K562 (cell line): Measurements from ENCODE around the gene SMIM36. TPM values are rescaled to one million over a fixed set of nuclear protein-coding genes. Genes with fewer than 3 reads are reported as not detected.

Experiments used
- ARID1B ChIP-seq: fragments of 450-650 bp; IDR thresholded peaks from 2 replicates; pipeline ENCODE4 v1.6.1; 2016; ENCODE audit warnings: antibody characterized with exemption, mild to moderate bottlenecking, inconsistent platforms
- CBFA2T2 ChIP-seq: fragments of 450-650 bp; conservative IDR thresholded peaks from 2 replicates; pipeline ENCODE4 v1.6.1; 2017; ENCODE audit warnings: mild to moderate bottlenecking
- CBX1 ChIP-seq: sonication (generic); IDR thresholded peaks from 2 replicates; pipeline ENCODE4 v1.6.1; 2016; ENCODE audit warnings: antibody characterized with exemption, low read depth, mild to moderate bottlenecking
- CEBPB ChIP-seq: fragments of 450-650 bp; IDR thresholded peaks from 2 replicates; pipeline ENCODE4 v1.6.1; 2016; ENCODE audit warnings: missing genetic modification characterization, missing compliant biosample characterization
- ETV6 ChIP-seq, 3 experiments: fragments of 150-350 bp in 1 of 3; sonication (generic) in 1 of 3; formaldehyde crosslinking in 1 of 3; IDR thresholded peaks; 2 replicates each; pipeline versions ENCODE4 v1.6.1 to v1.8.0; 2014 to 2022; ENCODE audit warnings: borderline replicate concordance in 2 of 3, low read depth in 2 of 3, antibody characterized with exemption in 1 of 3, low read length in 1 of 3, mild to moderate bottlenecking in 1 of 3, missing genetic modification reagents in 1 of 3
- FOXJ3 ChIP-seq: sonication (generic); formaldehyde crosslinking; IDR thresholded peaks from 2 replicates; pipeline ENCODE4 v1.4.0; 2020; ENCODE audit warnings: mild to moderate bottlenecking, missing genetic modification reagents
- HDGF ChIP-seq: fragments of 450-650 bp; IDR thresholded peaks from 2 replicates; pipeline ENCODE4 v1.6.1; 2016
- SAP30 ChIP-seq: fragments of 200-600 bp; sonication (generic); IDR thresholded peaks from 2 replicates; pipeline ENCODE4 v1.6.1; 2012; ENCODE audit warnings: borderline replicate concordance, low read depth, mild to moderate bottlenecking, moderate library complexity, low read length, control low read depth, inconsistent platforms; ENCODE audit not compliant: insufficient read depth, poor library complexity, severe bottlenecking
- SIN3B ChIP-seq: fragments of 450-650 bp; IDR thresholded peaks from 2 replicates; pipeline ENCODE4 v1.6.1; 2017; ENCODE audit warnings: low read depth, mild to moderate bottlenecking, moderate library complexity
- TEAD4 ChIP-seq, 2 experiments: sonication (generic) in 1 of 2; formaldehyde crosslinking in 1 of 2; IDR thresholded peaks; 2 replicates each; pipeline versions ENCODE4 v1.6.1 to v1.8.0; 2012 to 2022; ENCODE audit warnings: borderline replicate concordance in 1 of 2, inconsistent platforms in 1 of 2, low read length in 1 of 2, mild to moderate bottlenecking in 1 of 2, missing genetic modification reagents in 1 of 2
- ZC3H11A ChIP-seq: IDR thresholded peaks from 2 replicates; pipeline ENCODE4 v1.6.1; 2012; ENCODE audit warnings: low read depth, low read length, improper control_type of control experiment
- ZFP1 ChIP-seq: fragments of 450-650 bp; formaldehyde crosslinking; IDR thresholded peaks from 2 replicates; pipeline ENCODE4 v1.4.0; 2020; ENCODE audit warnings: mild to moderate bottlenecking, mixed read lengths
- polyA plus RNA-seq, 8 experiments: library from polyadenylated mRNA; depleted of rRNA in 4 of 8; stranded (reverse) in 5 of 8; unstranded in 3 of 8; fragments of >200 nt; fragmentation: Nextera tagmentation in 2 of 8; fragmentation: Illumina TruSeq in 1 of 8; extraction: Ambion mirVana in 2 of 8; extraction: Trizol in 1 of 8; gene quantifications; 2 replicates each; pipeline versions ENCODE4 v1.2.1 to v1.2.3, GENCODE V29; 2011 to 2014; ENCODE audit warnings: inconsistent platforms in 1 of 8, missing spikeins in 1 of 8
- total RNA-seq, 7 experiments: library from RNA; depleted of rRNA in 6 of 7; stranded (reverse); fragments of >200 nt in 6 of 7; fragmentation: Illumina TruSeq in 2 of 7; extraction: Trizol in 2 of 7; gene quantifications; 2 replicates each; pipeline versions ENCODE4 v1.2.1 to v1.2.3, GENCODE V29; 2011 to 2021; ENCODE audit warnings: low replicate concordance in 1 of 7
- TF ChIP-seq, protein P1 (sequence below): sonication (generic); formaldehyde crosslinking; IDR thresholded peaks from 2 replicates; pipeline ENCODE4 v1.8.0; 2023; ENCODE audit warnings: mild to moderate bottlenecking, missing genetic modification reagents
- TF ChIP-seq, protein P2 (sequence below): sonication (generic); formaldehyde crosslinking; IDR thresholded peaks from 2 replicates; pipeline ENCODE4 v1.8.1; 2023; ENCODE audit warnings: mild to moderate bottlenecking, missing genetic modification reagents
- TF ChIP-seq, protein P3 (sequence below): sonication (generic); formaldehyde crosslinking; IDR thresholded peaks from 2 replicates; pipeline ENCODE4 v1.8.0; 2022; ENCODE audit warnings: missing genetic modification reagents, mild to moderate bottlenecking, borderline replicate concordance

The SMIM36 gene
- total and polyA plus RNA-seq, 9 of the 15 experiments (the other 6 are each of a cell fraction or from before 2014, with no cell fraction given), result not detected

DNA sequence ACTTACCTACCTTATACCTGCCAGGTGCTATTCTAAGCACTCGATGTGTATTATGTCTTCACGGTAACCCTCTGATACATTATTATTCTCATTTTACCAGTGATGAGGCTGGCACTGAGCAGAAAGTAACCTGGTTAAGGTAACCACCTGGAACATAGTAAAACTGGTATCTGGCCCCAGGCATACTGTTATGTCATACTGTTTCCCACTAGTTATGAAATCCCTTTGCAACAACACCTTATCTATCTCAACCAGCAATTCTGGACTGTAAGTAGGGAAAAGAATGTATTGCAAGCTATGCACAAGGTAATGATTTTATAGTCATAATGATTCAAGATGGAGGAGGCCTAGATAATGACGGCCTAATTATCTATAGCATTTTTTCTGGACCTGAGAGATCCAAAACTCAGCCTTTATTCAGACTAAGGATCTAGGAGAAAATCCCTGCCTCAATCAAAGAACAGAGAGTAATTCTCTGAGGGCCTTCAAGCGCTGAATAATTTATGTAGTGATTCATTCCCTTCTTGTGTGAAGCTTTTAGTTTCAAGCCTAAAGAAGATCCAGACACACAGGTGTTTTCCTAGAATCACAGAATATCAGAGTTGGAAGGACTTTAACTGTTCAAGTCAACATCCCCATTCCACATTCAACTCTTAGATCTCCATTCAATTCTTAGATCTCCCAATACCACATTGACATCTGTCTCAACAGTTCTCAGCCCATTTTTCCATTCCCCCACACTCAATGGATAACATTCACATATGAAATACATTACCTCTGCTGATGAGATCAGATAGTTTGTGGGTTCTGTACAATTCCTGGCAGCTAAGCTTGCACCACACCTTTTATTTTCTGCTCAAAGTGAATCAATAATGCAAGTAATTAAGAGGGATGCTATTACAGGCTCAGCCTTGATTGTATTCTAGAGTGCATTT, 74.8 kb downstream of the SMIM36 start (continued):
- TF ChIP-seq, protein P1, sequence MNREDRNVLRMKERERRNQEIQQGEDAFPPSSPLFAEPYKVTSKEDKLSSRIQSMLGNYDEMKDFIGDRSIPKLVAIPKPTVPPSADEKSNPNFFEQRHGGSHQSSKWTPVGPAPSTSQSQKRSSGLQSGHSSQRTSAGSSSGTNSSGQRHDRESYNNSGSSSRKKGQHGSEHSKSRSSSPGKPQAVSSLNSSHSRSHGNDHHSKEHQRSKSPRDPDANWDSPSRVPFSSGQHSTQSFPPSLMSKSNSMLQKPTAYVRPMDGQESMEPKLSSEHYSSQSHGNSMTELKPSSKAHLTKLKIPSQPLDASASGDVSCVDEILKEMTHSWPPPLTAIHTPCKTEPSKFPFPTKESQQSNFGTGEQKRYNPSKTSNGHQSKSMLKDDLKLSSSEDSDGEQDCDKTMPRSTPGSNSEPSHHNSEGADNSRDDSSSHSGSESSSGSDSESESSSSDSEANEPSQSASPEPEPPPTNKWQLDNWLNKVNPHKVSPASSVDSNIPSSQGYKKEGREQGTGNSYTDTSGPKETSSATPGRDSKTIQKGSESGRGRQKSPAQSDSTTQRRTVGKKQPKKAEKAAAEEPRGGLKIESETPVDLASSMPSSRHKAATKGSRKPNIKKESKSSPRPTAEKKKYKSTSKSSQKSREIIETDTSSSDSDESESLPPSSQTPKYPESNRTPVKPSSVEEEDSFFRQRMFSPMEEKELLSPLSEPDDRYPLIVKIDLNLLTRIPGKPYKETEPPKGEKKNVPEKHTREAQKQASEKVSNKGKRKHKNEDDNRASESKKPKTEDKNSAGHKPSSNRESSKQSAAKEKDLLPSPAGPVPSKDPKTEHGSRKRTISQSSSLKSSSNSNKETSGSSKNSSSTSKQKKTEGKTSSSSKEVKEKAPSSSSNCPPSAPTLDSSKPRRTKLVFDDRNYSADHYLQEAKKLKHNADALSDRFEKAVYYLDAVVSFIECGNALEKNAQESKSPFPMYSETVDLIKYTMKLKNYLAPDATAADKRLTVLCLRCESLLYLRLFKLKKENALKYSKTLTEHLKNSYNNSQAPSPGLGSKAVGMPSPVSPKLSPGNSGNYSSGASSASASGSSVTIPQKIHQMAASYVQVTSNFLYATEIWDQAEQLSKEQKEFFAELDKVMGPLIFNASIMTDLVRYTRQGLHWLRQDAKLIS (CRISPR knock-in tag), result no peak
- TF ChIP-seq, protein P2, sequence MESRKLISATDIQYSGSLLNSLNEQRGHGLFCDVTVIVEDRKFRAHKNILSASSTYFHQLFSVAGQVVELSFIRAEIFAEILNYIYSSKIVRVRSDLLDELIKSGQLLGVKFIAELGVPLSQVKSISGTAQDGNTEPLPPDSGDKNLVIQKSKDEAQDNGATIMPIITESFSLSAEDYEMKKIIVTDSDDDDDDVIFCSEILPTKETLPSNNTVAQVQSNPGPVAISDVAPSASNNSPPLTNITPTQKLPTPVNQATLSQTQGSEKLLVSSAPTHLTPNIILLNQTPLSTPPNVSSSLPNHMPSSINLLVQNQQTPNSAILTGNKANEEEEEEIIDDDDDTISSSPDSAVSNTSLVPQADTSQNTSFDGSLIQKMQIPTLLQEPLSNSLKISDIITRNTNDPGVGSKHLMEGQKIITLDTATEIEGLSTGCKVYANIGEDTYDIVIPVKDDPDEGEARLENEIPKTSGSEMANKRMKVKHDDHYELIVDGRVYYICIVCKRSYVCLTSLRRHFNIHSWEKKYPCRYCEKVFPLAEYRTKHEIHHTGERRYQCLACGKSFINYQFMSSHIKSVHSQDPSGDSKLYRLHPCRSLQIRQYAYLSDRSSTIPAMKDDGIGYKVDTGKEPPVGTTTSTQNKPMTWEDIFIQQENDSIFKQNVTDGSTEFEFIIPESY (CRISPR knock-in tag), result no peak
- TF ChIP-seq ARID1B (peak; percentile 76), TEAD4 (IDR thresholded peaks at IDR 0.05; ENCODE audit: low read length) (peak; percentile 80), TEAD4 (CRISPR knock-in tag; IDR thresholded peaks at IDR 0.05; ENCODE audit: borderline replicate concordance) (no peak), FOXJ3 (CRISPR knock-in tag) (no peak), CBFA2T2 (peak; percentile 69), CBX1 (no peak), ZFP1 (CRISPR knock-in tag) (no peak), CEBPB (tag) (peak; percentile 89), SAP30 (no peak), SIN3B (no peak), ZC3H11A (no peak), HDGF (no peak), ETV6 (IDR thresholded peaks at IDR 0.05; ENCODE audit: borderline replicate concordance in 1 of 2, low read depth in 2 of 2, low read length in 1 of 2) (no peak), ETV6 (CRISPR knock-in tag; IDR thresholded peaks at IDR 0.05; ENCODE audit: borderline replicate concordance) (no peak)
- TF ChIP-seq, protein P3, sequence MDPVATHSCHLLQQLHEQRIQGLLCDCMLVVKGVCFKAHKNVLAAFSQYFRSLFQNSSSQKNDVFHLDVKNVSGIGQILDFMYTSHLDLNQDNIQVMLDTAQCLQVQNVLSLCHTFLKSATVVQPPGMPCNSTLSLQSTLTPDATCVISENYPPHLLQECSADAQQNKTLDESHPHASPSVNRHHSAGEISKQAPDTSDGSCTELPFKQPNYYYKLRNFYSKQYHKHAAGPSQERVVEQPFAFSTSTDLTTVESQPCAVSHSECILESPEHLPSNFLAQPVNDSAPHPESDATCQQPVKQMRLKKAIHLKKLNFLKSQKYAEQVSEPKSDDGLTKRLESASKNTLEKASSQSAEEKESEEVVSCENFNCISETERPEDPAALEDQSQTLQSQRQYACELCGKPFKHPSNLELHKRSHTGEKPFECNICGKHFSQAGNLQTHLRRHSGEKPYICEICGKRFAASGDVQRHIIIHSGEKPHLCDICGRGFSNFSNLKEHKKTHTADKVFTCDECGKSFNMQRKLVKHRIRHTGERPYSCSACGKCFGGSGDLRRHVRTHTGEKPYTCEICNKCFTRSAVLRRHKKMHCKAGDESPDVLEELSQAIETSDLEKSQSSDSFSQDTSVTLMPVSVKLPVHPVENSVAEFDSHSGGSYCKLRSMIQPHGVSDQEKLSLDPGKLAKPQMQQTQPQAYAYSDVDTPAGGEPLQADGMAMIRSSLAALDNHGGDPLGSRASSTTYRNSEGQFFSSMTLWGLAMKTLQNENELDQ (CRISPR knock-in tag), result no peak
